ENCODE data around the gene SRPK2.

- no peak for TF ChIP-seq CTCF (IDR thresholded peaks at IDR 0.05)
- TF ChIP-seq POLR2A (IDR thresholded peaks at IDR 0.05), result no peak
Measured at GRCh38 chr7:105367458-105367857, 21.3 kb downstream of the SRPK2 start.
